ENCODE data around the gene HNRNPH2.

Gene HNRNPH2, protein sequence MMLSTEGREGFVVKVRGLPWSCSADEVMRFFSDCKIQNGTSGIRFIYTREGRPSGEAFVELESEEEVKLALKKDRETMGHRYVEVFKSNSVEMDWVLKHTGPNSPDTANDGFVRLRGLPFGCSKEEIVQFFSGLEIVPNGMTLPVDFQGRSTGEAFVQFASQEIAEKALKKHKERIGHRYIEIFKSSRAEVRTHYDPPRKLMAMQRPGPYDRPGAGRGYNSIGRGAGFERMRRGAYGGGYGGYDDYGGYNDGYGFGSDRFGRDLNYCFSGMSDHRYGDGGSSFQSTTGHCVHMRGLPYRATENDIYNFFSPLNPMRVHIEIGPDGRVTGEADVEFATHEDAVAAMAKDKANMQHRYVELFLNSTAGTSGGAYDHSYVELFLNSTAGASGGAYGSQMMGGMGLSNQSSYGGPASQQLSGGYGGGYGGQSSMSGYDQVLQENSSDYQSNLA

GRCh38 chrX:101407748-101408531 is at the start of gene HNRNPH2, which contains the start of gene GLA:
TSS of gene HNRNPH2 (plus strand) at chrX:101408222. CDS start at chrX:101411989, 3,767 bp downstream.
TSS of gene GLA (minus strand) at chrX:101407925. CDS start at chrX:101407903, 22 bp downstream.
- DNase-seq, result peak; percentile 94

DNA sequence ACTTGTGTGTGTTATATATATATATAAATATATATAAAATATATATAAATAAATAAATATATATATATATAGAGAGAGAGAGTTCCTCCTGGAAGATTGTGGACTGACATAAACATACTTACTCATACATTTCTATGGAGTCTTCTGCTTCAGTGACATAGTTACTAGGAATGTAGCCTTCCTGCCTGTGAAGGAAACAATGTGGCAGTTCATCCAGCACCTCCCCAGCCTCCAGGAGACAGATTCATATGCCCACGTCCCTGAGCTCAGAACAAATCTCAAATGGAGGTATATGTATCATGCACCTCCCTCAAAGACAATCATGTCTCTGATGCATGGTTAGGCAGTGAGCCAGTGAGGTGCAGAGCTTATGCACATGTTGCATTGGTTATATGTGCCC is 48.1 kb upstream of the HNRNPH2 start:
- DNase-seq, result no peak

DNA sequence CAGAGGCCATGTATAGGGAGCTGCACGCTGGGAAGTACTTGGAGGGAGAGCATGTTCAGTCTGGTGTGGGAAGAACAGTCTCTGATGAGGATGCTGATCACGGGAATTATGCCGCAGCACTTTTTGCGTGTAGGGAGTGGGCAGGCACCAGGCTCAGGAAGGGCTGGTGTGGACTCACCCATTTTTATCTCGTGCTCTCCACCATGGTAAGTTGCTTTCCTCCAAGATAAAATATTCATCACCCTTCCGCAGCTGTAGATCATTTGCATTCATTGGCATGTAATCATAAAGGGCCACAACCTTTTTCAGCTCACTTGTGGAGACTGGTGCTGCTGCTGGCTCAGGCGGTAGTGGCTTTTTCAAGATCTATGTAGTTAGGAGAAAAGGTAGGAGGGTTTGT is 47.6 kb upstream of the HNRNPH2 start:
- DNase-seq, result no peak

DNA sequence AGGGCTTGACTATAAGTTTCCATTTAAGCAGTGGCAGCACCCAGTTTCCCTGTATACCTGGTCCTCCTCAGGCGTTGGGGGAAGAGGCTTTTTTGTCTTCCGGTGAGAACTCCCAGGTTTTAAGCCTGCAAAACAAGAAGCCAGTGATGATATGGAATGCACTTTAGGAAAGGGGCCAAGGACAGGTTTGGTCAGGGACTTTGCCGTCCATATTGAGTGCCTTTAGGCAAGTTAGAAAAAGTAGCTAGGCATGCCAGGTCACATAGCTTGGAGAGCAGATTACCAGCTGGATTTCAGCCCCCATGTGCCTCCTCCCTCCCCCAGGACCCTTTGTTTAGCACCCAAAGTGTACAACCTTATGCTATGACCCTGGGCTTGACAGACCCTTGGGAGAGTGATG is 45.9 kb upstream of the HNRNPH2 start:
- DNase-seq, result no peak

- DNase-seq, result no peak
Measured at GRCh38 chrX:101362757-101363156, 45.3 kb upstream of the HNRNPH2 start.

- no peak for DNase-seq
Measured at GRCh38 chrX:101365301-101365795, 42.7 kb upstream of the HNRNPH2 start.

GRCh38 chrX:101368800-101369199 is 39.2 kb upstream of the HNRNPH2 start:
- no peak for DNase-seq

DNA sequence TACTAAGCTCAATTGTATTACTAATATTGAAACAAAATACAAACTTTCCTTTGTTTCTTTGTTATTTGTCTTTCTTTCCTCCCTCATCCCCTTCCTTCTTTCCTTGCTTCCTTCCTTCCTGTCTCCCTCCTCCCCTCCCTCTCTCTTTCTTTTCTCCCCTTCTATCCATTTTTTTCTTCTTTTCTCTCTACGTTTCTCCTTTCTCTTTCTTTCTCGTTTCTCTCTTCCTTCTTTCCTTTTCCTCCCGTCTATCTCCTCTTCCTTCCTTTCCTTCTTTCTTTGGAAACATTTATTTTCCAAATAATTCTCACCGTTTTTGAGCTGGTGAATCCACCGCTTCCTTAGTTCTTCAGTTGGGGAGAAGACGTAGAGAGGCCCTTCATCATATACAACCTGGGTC is 38.3 kb upstream of the HNRNPH2 start:
- DNase-seq, result no peak

DNA sequence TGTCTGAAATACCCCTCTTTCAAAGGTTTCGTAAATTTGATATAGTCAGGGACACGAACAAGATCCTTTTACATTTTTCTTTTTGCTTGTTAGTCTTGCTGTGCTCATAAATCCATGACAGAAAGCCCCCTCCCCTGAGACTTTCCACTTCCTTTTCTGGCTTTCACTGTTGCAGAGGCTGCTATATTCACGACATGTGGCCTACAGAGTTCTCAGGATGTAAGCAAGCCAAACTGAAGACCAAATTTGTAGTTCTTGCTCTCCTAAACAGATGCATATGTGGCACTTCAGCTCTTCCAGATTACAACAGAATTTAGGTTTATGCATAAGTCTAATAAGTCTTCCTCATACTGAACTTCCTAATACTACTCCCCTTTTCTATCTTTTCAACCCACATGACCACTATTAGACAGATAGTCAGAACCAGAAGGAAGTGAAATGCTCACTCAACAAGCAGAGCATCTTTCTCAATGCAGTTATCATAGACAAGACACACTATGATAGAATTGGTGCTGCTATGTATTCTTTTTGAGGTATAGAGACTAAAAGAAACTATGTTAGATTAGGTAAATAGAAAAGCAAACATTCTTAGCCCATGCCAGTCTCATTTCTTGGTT is 37.0 kb upstream of the HNRNPH2 start:
- DNase-seq, result no peak

DNA sequence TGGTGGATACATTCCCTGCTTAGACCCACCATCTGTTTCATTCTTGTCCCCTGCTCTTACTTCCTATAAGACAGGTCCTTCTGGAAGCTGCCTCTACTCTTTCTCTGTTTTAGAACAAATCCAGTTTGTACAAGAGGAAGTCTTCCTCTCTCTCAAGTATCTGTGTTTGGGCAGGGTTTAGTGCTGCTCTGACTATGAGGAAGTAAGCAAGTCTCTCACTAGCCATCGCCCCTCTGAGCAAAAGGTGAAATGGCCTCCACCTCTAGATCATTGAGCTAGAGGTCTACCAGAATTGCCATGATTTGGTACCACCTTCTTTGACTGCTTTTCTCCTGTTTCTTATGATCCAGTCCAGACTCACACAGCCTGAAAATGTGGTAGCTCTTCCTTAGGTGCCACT is 30.5 kb upstream of the HNRNPH2 start:
- no peak for DNase-seq

- DNase-seq, result no peak
Measured at GRCh38 chrX:101383679-101384205, 24.3 kb upstream of the HNRNPH2 start.

DNA sequence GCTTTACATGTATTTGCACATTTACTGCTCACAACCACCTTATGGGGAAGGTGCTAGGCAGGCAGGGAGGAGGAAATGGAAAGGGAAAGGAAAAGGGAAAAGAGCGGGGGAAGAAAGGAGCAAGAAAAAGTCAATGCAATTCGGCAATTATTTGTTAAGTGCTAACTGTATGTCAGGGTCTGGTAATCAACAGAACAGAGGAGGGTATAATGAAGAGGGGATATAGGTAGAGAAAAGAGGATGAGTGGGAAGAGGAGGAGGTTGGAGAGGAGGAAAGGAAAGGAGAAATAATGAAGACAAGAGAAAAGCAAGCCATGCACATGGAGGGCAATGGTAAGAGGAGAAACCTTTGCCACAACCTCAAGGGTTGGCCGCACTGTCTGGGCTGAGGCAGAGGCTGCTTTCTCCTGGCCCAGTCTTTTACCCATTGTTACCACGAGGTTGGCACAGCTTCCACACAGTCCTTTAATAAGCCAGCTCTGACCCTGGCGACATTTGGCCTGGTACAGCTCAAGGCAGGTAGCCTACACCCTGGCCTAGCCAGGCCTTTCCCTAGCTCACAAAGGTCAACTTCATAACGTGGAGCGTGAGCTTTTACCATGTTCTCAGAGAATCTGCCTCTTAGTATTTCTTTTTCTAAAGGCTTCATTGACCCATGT is 22.9 kb upstream of the HNRNPH2 start:
- no peak for DNase-seq

- DNase-seq, result no peak
Measured at GRCh38 chrX:101385795-101386541, 22.1 kb upstream of the HNRNPH2 start, which contains the start of gene BTK. TSS of gene BTK (minus strand) at chrX:101386191. CDS start at chrX:101375284, 10,907 bp downstream.

DNA sequence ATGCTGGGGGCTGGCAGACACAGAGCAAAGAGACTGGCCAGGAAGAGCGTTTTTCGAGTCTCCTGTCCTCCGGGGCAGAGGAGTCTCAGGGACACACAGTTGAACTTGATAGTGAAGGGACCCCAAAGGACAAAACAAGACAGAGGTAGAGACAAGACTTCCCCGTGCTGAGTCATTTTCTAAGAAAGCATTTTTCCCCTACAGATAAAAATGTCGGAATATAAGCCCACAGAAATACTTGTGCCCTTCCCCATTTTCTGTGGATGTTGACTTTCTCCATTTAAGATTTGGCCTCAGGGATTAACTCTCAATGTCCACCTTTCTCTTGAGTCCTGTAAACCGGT is 21.5 kb upstream of the HNRNPH2 start:
- no peak for DNase-seq

DNA sequence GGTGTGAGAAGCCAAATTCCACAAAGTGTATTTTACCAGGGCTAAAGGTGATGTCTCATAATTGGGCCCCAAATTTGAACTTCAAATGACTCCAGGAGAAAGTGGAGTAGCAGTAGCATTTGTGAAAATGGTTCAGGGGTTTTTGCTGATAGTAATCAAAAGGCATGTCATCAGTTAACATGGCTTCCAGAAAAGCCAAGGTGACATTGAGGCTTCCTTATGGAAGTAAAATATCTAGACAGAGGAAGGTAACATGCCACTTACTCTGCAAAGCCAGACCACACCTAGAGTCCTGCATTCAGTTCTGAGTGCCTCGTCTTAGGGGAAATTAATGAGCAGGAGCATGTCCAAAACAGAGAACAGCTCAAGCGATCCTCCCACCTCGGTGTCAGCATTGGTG is 19.4 kb upstream of the HNRNPH2 start:
- no peak for DNase-seq

DNA sequence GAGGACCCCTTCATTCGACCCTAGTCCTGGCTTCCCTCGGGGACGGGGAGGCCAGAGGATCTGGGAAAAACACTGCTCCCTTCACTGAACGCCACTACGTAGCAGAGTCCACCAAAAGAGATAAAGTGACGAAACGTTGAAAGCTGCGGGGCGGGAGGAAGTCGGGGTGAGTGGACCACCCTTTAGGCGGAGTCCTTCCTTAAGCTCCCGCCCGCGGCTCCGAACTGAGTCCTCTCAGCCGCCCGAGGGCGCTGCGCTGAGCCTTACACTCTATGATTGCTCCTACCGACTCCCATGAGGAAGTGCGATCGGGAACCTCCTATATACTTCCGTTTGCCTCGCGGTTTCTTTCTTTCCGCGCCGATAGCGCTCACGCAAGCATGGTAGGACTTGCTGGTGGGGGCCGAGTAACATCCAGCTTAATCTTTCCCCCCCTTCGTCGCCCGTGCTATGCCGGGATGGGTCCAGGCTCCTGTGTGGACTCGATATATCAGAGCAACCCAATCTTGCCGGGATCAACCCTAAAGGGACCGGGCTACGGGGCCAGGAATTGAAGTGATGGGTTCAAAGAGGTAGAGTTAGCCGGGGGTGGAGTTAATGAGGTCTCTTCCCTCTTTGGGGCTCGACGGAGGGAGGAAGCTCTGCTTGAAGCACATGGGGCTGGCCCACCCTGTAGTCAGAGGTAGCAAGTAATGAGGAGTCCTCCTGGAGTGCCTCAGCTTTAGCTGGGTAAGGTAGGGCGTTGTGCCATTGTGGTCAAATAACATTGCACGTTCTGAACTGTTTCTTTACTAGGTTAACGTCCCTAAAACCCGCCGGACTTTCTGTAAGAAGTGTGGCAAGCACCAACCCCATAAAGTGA is 17.1 kb upstream of the HNRNPH2 start, which contains the start of gene RPL36A:
Gene RPL36A (plus strand): TSS at position 348 of the 862 bp plus-strand sequence. CDS start 33 bp downstream, at position 381.
- peak; percentile 88 for DNase-seq

GRCh38 chrX:101391831-101392230 is 16.2 kb upstream of the HNRNPH2 start:
- no peak for DNase-seq

- DNase-seq, result no peak
Measured at GRCh38 chrX:101393530-101394305, 14.3 kb upstream of the HNRNPH2 start.

DNA sequence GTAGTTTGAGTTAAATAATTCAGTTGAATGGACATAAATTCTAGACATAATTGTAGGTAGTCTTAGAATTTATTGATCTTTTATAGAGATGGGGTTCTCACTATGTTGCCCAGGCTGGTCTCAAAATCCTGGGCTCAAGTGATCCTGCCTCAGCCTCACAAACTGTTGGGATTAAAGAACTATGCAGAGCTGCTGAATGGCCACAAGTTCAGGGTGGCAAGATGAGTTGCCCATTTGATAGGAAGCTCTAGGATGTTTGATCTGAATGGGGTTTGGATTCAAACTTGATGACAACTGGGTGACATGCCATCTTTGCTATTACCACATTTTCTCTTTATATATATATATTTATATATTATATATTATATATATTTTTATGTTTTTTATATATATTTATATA is 13.7 kb upstream of the HNRNPH2 start:
- no peak for DNase-seq

DNA sequence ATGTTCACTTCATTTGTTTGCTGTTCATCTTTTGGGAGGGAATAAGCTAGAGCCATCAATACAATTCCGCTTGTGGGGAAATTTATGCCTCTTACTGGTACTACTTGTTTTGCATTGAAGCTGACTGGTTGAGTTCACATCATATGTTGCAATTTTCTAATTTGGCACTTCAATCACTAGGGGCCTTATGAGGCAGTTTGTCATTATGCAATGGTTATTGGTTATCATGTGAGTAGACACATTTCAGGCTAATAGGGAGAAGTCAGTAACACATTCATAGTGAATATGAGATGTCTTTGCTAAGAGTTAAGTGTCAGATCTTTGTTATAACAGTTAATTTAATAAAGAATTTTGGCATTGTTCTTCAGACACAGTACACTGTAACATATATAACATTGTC is 12.2 kb upstream of the HNRNPH2 start:
- DNase-seq, result no peak
